ENCODE data around the gene DENND1A. TPM values are rescaled to one million over a fixed set of nuclear protein-coding genes. Genes with fewer than 3 reads are reported as not detected.
A peak's percentile ranks its signal among the peaks of the same experiment; 100 is the strongest.

The DENND1A gene
- total RNA-seq, 1 experiment from 2014 or later, result 50.1 TPM

DNA sequence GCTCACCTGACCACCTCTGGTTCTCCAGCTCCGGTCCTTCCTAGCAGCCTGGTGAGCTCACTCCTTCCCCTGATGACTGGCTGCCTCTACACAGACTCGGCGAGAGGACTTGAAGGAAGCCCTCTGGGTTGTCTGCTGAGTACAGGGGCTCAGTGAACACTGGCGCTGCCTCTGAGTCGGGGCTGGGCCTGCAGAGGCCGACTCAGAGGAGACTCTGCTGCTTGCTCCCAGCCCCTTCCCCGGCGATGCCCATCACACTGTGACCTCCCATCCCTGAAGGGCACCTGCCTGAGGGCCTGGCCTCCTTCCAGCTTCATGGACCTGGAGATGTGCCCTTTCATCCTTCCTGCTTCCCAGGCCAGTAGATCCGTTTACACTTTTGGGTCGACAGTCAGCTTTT lies 551.9 kb downstream of the DENND1A start:
- H3K4me3 ChIP-seq (ENCODE audit: low read length), result no peak overlapping the region
- no peaks in the 10 kb centered on the region for H3K27me3 ChIP-seq (ENCODE audit: low read length)
- peak; percentile 58 for DNase-seq
- H3K9me3 ChIP-seq (ENCODE audit: low read length), result no peaks in the 10 kb centered on the region
- no peaks in the 10 kb centered on the region for H3K4me1 ChIP-seq (ENCODE audit: low read length)
- no peaks in the 10 kb centered on the region for H3K79me2 ChIP-seq (ENCODE audit: low read length)
- no peak overlapping the region for H2AFZ ChIP-seq (ENCODE audit: low read length)
- H3K9ac ChIP-seq (ENCODE audit: low read length), result no peak overlapping the region
- no peak overlapping the region for H3K27ac ChIP-seq (ENCODE audit: low read length)
- peaks cover 3% of the 10 kb centered on the region; the same call in 1 of the 2 replicates for H4K20me1 ChIP-seq (ENCODE audit: insufficient read depth, low read depth, low read length)
- no peaks in the 10 kb centered on the region for H3K36me3 ChIP-seq (ENCODE audit: insufficient read depth, low read length)
- no peaks in the 10 kb centered on the region for H3K9me2 ChIP-seq (replicated peaks; ENCODE audit: insufficient read depth, low read length)
- H3K4me2 ChIP-seq (ENCODE audit: low read depth, low read length, poor library complexity, severe bottlenecking), result no peak overlapping the region

DNA sequence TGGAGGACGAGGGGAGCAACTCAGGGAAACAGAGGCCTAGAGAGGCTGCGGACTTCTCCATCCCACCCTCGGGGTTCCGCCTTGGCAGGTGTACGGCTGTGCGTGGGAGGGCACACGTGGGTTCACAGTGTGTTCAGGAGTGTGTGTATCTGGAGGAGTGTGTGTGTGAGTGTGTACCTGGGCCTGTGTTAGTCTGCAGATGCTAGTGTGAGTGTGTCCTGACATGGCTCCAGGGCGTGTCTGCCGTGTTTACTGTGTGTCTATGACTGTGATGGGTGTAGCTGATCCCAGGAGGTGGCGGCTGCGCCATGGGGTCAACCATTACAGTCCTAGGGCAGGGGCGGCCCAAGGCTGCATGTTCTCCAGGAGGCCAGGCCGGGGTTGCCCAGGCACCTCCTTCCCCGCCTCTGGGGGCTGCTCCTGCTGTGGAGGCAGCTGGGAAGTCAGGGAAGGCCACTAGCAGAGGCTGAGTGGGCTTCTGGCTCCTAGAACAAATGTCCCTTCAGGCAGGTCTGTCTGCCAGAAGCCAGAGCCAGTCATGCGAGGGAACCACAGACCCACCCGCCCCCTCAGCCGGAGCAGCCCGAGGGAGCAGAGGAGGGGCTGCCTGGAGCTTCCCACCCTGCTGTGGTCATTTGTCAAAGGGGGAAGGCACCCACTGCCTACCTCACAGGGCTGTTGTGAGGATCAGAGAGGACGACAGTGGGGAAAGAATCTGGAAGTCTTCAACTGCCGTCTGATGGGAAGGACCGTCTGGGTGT lies 552.5 kb downstream of the DENND1A start:
- Histone ChIP-seq H3K36me3 (ENCODE audit: insufficient read depth, low read length) (no peaks in the 10 kb centered on the region), H3K27me3 (ENCODE audit: low read length) (no peaks in the 10 kb centered on the region), H3K9ac (ENCODE audit: low read length) (no peak overlapping the region), H3K4me3 (ENCODE audit: low read length) (no peak overlapping the region), H3K4me1 (ENCODE audit: low read length) (no peaks in the 10 kb centered on the region), H3K9me3 (ENCODE audit: low read length) (no peaks in the 10 kb centered on the region), H4K20me1 (ENCODE audit: insufficient read depth, low read depth, low read length) (peaks cover 3% of the 10 kb centered on the region; the same call in 1 of the 2 replicates), H2AFZ (ENCODE audit: low read length) (no peak overlapping the region), H3K79me2 (ENCODE audit: low read length) (no peaks in the 10 kb centered on the region), H3K9me2 (replicated peaks; ENCODE audit: insufficient read depth, low read length) (no peaks in the 10 kb centered on the region), H3K27ac (ENCODE audit: low read length) (no peak overlapping the region), H3K4me2 (ENCODE audit: low read depth, low read length, poor library complexity, severe bottlenecking) (no peak overlapping the region)
- DNase-seq, result no peak

GRCh38 chr9:123376218-123377071 lies 553.5 kb downstream of the DENND1A start:
- H3K4me1 ChIP-seq (ENCODE audit: low read length), result no peaks in the 10 kb centered on the region
- no peak overlapping the region for H2AFZ ChIP-seq (ENCODE audit: low read length)
- H3K79me2 ChIP-seq (ENCODE audit: low read length), result no peaks in the 10 kb centered on the region
- H3K9ac ChIP-seq (ENCODE audit: low read length), result no peak overlapping the region
- H4K20me1 ChIP-seq (ENCODE audit: insufficient read depth, low read depth, low read length), result peaks cover 3% of the 10 kb centered on the region; the same call in 1 of the 2 replicates
- no peaks in the 10 kb centered on the region for H3K9me2 ChIP-seq (replicated peaks; ENCODE audit: insufficient read depth, low read length)
- H3K9me3 ChIP-seq (ENCODE audit: low read length), result no peaks in the 10 kb centered on the region
- H3K4me3 ChIP-seq (ENCODE audit: low read length), result no peak overlapping the region
- H3K36me3 ChIP-seq (ENCODE audit: insufficient read depth, low read length), result no peaks in the 10 kb centered on the region
- no peak overlapping the region for H3K4me2 ChIP-seq (ENCODE audit: low read depth, low read length, poor library complexity, severe bottlenecking)
- H3K27ac ChIP-seq (ENCODE audit: low read length), result no peak overlapping the region
- H3K27me3 ChIP-seq (ENCODE audit: low read length), result no peaks in the 10 kb centered on the region
- DNase-seq, result no peak

DNA sequence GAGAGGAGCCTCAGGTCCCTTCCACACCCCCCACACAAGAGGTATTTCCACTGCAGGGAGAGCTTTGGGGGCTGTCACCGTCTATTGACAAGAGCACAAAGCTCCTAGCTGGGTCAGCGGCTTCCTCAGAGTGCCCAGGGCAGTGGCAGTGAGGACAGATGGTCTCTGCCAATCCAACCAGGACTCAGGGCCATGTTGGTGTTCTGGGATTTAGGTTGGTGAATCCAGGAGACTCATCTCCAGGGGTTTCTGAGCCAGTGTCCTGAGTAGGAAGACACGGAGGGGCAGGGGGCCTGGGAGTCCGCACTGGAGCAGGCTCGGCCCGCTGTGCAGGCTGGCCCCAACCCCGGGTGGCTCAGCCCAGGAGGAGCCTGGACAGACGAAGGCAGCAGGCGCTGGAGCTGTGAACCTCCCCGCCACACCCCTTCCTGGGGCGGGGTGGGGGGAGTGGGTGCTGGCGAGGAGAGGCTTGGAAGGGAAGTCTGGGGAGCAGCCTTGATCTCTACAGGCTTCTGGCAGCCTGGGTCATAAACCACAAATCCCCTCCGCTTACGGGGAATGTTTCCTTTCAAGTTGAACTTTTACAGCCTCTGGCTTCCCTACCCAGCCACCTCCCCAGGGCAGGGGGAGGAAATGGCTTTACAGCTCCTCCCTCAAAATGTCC lies 554.3 kb downstream of the DENND1A start:
- H3K9ac ChIP-seq (ENCODE audit: low read length), result no peak overlapping the region
- no peaks in the 10 kb centered on the region for H3K9me3 ChIP-seq (ENCODE audit: low read length)
- peaks cover 3% of the 10 kb centered on the region; the same call in 1 of the 2 replicates for H4K20me1 ChIP-seq (ENCODE audit: insufficient read depth, low read depth, low read length)
- no peaks in the 10 kb centered on the region for H3K27me3 ChIP-seq (ENCODE audit: low read length)
- H3K36me3 ChIP-seq (ENCODE audit: insufficient read depth, low read length), result no peaks in the 10 kb centered on the region
- H3K9me2 ChIP-seq (replicated peaks; ENCODE audit: insufficient read depth, low read length), result no peaks in the 10 kb centered on the region
- no peak overlapping the region for H3K27ac ChIP-seq (ENCODE audit: low read length)
- no peak overlapping the region for H2AFZ ChIP-seq (ENCODE audit: low read length)
- H3K4me3 ChIP-seq (ENCODE audit: low read length), result no peak overlapping the region
- no peaks in the 10 kb centered on the region for H3K4me1 ChIP-seq (ENCODE audit: low read length)
- H3K4me2 ChIP-seq (ENCODE audit: low read depth, low read length, poor library complexity, severe bottlenecking), result no peak overlapping the region
- H3K79me2 ChIP-seq (ENCODE audit: low read length), result no peaks in the 10 kb centered on the region
- no peak for DNase-seq

- no peaks in the 10 kb centered on the region for H3K79me2 ChIP-seq (ENCODE audit: low read length)
- no peak overlapping the region for H3K9ac ChIP-seq (ENCODE audit: low read length)
- no peak overlapping the region for H3K4me2 ChIP-seq (ENCODE audit: low read depth, low read length, poor library complexity, severe bottlenecking)
- H3K9me2 ChIP-seq (replicated peaks; ENCODE audit: insufficient read depth, low read length), result no peaks in the 10 kb centered on the region
- no peaks in the 10 kb centered on the region for H3K36me3 ChIP-seq (ENCODE audit: insufficient read depth, low read length)
- no peaks in the 10 kb centered on the region for H3K9me3 ChIP-seq (ENCODE audit: low read length)
- H3K4me1 ChIP-seq (ENCODE audit: low read length), result no peaks in the 10 kb centered on the region
- no peaks in the 10 kb centered on the region for H3K27me3 ChIP-seq (ENCODE audit: low read length)
- H2AFZ ChIP-seq (ENCODE audit: low read length), result no peak overlapping the region
- no peak overlapping the region for H3K27ac ChIP-seq (ENCODE audit: low read length)
- peaks cover 3% of the 10 kb centered on the region; the same call in 1 of the 2 replicates for H4K20me1 ChIP-seq (ENCODE audit: insufficient read depth, low read depth, low read length)
- no peak overlapping the region for H3K4me3 ChIP-seq (ENCODE audit: low read length)
- no peak for DNase-seq
Observed at GRCh38 chr9:123373946-123374345, 556.0 kb downstream of the DENND1A start.

DNA sequence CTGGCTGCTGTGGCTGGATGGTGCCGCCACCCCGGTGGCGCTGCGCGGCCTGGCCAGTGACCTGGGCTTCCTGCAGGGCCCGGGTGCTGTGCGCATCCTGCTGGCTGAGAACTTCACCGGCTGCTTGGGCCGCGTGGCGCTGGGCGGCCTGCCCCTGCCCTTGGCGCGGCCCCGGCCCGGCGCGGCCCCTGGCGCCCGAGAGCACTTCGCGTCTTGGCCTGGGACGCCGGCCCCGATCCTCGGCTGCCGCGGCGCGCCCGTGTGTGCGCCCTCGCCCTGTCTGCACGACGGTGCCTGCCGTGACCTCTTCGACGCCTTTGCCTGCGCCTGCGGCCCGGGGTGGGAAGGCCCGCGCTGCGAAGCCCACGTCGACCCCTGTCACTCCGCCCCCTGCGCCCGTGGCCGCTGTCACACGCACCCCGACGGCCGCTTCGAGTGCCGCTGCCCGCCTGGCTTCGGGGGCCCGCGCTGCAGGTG lies 556.4 kb downstream of the DENND1A start:
- Histone ChIP-seq H2AFZ (ENCODE audit: low read length) (no peak overlapping the region), H3K4me1 (ENCODE audit: low read length) (no peaks in the 10 kb centered on the region), H3K4me2 (ENCODE audit: low read depth, low read length, poor library complexity, severe bottlenecking) (no peak overlapping the region), H3K4me3 (ENCODE audit: low read length) (no peak overlapping the region), H3K79me2 (ENCODE audit: low read length) (no peaks in the 10 kb centered on the region), H3K27ac (ENCODE audit: low read length) (no peak overlapping the region), H4K20me1 (ENCODE audit: insufficient read depth, low read depth, low read length) (peaks cover 3% of the 10 kb centered on the region; the same call in 1 of the 2 replicates), H3K9me2 (replicated peaks; ENCODE audit: insufficient read depth, low read length) (no peaks in the 10 kb centered on the region), H3K36me3 (ENCODE audit: insufficient read depth, low read length) (no peaks in the 10 kb centered on the region), H3K9me3 (ENCODE audit: low read length) (no peaks in the 10 kb centered on the region), H3K9ac (ENCODE audit: low read length) (no peak overlapping the region), H3K27me3 (ENCODE audit: low read length) (no peaks in the 10 kb centered on the region)
- DNase-seq, result no peak

DNA sequence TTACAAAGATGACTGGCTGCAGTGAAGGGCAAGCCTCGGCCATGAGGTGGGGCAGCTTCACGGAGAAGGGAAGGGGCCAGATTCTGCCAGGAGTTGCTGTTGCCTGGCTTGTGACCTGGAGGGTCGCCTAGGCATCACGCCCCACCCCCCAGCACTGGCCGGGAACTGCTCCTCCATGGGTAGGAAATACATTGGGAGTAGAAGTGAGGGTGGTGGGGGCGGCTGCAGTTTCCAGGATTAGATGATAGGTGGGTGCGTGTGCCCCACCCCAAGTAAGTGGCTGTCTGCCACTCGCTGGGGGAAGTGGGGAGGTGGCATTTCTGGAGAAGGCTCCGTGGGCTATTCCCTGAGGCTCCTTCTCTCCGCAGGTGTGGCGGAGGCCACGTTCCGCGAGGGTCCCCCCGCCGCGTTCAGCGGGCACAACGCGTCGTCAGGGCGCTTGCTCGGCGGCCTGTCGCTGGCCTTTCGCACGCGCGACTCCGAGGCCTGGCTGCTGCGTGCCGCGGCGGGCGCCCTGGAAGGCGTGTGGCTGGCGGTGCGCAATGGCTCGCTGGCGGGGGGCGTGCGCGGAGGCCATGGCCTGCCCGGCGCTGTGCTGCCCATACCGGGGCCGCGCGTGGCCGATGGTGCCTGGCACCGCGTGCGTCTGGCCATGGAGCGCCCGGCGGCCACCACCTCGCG lies 557.0 kb downstream of the DENND1A start:
- Histone ChIP-seq H3K79me2 (ENCODE audit: low read length) (no peaks in the 10 kb centered on the region), H4K20me1 (ENCODE audit: insufficient read depth, low read depth, low read length) (peaks cover 3% of the 10 kb centered on the region; the same call in 1 of the 2 replicates), H3K9me2 (replicated peaks; ENCODE audit: insufficient read depth, low read length) (no peaks in the 10 kb centered on the region), H3K9me3 (ENCODE audit: low read length) (no peaks in the 10 kb centered on the region), H3K4me1 (ENCODE audit: low read length) (no peaks in the 10 kb centered on the region), H3K36me3 (ENCODE audit: insufficient read depth, low read length) (no peaks in the 10 kb centered on the region), H3K27ac (ENCODE audit: low read length) (no peak overlapping the region), H3K9ac (ENCODE audit: low read length) (no peak overlapping the region), H2AFZ (ENCODE audit: low read length) (no peak overlapping the region), H3K27me3 (ENCODE audit: low read length) (no peaks in the 10 kb centered on the region), H3K4me2 (ENCODE audit: low read depth, low read length, poor library complexity, severe bottlenecking) (no peak overlapping the region), H3K4me3 (ENCODE audit: low read length) (no peak overlapping the region)
- no peak for DNase-seq

Measured in Karpas-422 (cell line).